ENCODE measurements around the gene NTNG1. TPM values are rescaled to one million over a fixed set of nuclear protein-coding genes. Genes with fewer than 3 reads are reported as not detected.
"Not testable (repeated sequence)": the region's sequence is repeated elsewhere in the genome, so short reads cannot be mapped to it uniquely, and the experiment has no call there.

NTNG1 gene
- total RNA-seq, 1 donor from 2014 or later: 19.7 TPM

DNA sequence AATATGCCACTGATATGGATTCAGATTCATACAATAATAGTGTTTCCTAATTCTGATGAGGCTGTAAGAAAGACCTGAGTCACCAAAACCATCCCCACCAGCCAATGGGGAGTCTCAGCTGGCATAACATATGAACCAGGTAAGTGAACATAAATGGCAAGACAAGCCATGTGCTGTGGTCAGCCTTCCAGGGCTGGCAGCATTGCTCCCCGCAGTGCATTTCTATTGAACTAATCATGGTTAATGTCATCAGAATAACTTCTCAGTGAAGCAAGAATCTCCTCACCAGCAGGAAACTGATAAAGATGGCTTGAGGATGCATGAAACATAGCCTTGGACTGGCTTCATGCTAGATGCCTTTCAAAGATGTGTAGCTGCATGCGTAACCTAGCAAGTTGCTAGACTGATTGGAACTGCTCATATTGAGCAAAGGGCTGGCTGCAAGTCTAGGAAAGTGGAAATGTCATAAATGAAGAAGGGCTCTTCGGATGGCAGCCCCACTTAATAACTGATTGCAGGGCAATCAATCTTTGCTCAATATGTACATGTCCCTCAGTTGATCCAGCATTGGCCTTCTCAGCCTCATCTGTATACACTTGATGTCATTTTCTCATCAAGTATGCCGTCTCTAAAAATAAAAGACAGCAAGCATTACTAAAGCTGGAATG is 88.0 kb downstream of the NTNG1 start:
- H3K27ac Mint-ChIP-seq: no peak overlapping the region
- H3K9me3 Mint-ChIP-seq: no peaks in the 10 kb centered on the region
- H3K4me1 Mint-ChIP-seq (ENCODE audit: unreplicated experiment): peaks cover 23% of the 10 kb centered on the region
- no peak for DNase-seq (ENCODE audit: extremely low spot score, unreplicated experiment)
- no peaks in the 10 kb centered on the region for H3K27me3 Mint-ChIP-seq
- H3K36me3 Mint-ChIP-seq: no peaks in the 10 kb centered on the region
- TF ChIP-seq, protein P1, sequence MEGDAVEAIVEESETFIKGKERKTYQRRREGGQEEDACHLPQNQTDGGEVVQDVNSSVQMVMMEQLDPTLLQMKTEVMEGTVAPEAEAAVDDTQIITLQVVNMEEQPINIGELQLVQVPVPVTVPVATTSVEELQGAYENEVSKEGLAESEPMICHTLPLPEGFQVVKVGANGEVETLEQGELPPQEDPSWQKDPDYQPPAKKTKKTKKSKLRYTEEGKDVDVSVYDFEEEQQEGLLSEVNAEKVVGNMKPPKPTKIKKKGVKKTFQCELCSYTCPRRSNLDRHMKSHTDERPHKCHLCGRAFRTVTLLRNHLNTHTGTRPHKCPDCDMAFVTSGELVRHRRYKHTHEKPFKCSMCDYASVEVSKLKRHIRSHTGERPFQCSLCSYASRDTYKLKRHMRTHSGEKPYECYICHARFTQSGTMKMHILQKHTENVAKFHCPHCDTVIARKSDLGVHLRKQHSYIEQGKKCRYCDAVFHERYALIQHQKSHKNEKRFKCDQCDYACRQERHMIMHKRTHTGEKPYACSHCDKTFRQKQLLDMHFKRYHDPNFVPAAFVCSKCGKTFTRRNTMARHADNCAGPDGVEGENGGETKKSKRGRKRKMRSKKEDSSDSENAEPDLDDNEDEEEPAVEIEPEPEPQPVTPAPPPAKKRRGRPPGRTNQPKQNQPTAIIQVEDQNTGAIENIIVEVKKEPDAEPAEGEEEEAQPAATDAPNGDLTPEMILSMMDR (conservative IDR thresholded peaks at IDR 0.05): no peak
- H3K4me3 Mint-ChIP-seq: no peak overlapping the region

DNA sequence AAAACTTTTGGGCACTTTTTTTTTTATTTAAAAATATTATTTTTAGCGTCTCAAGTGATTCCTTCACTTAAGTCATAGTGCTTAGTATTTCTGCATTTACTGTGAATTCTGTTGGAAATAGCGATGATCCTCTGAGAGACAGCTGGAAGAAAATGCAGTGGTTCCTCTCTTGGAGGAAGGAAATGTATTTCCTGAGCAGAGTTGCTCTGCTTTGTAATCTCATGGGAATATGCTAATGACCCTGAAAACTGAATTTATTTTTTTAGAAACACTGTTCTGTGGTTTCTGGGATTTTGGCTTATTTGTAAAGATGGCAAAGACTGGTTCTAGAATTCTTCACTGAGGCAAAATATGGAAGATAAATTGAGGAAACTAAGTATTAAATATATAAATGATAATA is 88.9 kb downstream of the NTNG1 start:
- peaks cover 18% of the 10 kb centered on the region for H3K4me1 Mint-ChIP-seq (ENCODE audit: unreplicated experiment)
- H3K27me3 Mint-ChIP-seq: no peaks in the 10 kb centered on the region
- H3K4me3 Mint-ChIP-seq: no peak overlapping the region
- no peaks in the 10 kb centered on the region for H3K9me3 Mint-ChIP-seq
- DNase-seq (ENCODE audit: extremely low spot score, unreplicated experiment): no peak
- TF ChIP-seq, protein P1 (conservative IDR thresholded peaks at IDR 0.05): no peak
- no peaks in the 10 kb centered on the region for H3K36me3 Mint-ChIP-seq
- H3K27ac Mint-ChIP-seq: no peak overlapping the region

DNA sequence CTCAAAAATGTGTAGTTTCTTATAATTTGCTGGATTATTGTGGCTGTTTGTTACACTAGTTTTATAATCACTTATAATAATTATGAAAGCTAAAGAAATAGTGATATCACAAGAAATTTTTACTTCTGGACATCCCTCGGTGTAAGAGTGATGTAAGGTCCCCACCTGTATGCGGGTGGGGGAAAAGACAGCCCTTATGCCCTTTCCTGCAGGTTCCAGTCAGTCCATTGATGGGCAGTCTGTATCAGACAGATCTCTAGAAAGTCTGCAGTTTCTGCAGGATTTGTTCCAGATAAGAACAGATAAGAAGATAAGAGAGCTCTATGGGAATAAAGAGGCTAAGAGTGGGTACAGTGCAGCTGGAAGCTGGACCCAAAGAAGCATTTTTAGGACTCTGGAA is 89.3 kb downstream of the NTNG1 start:
- Mint-ChIP-seq H3K4me1 (ENCODE audit: unreplicated experiment) (peaks cover 18% of the 10 kb centered on the region), H3K27ac (no peak overlapping the region), H3K9me3 (no peaks in the 10 kb centered on the region), H3K27me3 (no peaks in the 10 kb centered on the region), H3K36me3 (no peaks in the 10 kb centered on the region), H3K4me3 (no peak overlapping the region)
- no peak for DNase-seq (ENCODE audit: extremely low spot score, unreplicated experiment)
- TF ChIP-seq, protein P1 (conservative IDR thresholded peaks at IDR 0.05): no peak

DNA sequence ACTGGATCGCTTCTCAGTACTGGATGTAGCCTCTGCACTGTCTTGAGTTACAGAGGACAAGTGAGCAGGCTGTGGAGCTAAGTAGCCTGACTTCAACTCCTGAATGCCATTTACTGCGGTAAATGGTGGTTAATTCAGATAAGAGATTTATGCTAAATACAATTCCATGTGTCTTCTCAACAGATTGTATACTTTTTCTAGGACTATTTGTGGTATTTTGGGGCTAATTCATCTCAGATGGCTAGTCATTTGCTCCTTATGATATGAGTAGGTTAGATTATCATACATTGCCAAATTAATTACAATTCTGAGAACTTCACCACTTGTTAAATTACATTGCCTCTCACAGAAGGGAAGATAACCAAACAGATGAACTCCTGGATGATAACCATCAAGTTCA is 90.5 kb downstream of the NTNG1 start:
- Mint-ChIP-seq H3K27me3 (no peaks in the 10 kb centered on the region), H3K4me1 (ENCODE audit: unreplicated experiment) (peaks cover 10% of the 10 kb centered on the region), H3K36me3 (peaks cover 5% of the 10 kb centered on the region), H3K9me3 (peaks cover 5% of the 10 kb centered on the region), H3K27ac (no peak overlapping the region), H3K4me3 (no peak overlapping the region)
- DNase-seq (ENCODE audit: extremely low spot score, unreplicated experiment): no peak
- TF ChIP-seq, protein P1 (conservative IDR thresholded peaks at IDR 0.05): no peak

DNA sequence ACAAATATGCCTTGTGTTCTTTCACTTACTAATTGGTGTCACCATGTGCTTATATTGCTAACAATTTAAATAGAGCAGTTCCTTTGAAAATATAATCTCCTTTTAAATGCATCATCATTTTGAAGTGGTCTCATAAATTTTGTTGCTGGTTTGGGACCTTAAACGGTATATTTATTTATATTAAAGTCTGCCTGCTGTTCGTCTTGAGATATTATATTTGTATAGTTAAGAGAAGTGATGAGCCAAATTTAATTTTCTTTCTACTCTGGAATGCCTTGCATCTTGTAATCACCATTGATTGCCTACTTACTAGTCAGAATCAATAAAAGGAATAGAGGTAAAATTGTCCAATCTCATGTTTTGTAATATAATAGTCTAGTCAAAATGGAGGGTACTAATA is 91.6 kb downstream of the NTNG1 start:
- Mint-ChIP-seq H3K9me3 (peaks cover 5% of the 10 kb centered on the region), H3K27ac (no peak overlapping the region), H3K27me3 (no peaks in the 10 kb centered on the region), H3K4me1 (ENCODE audit: unreplicated experiment) (peaks cover 5% of the 10 kb centered on the region), H3K36me3 (peaks cover 5% of the 10 kb centered on the region), H3K4me3 (no peak overlapping the region)
- no peak for DNase-seq (ENCODE audit: extremely low spot score, unreplicated experiment)
- TF ChIP-seq, protein P1 (conservative IDR thresholded peaks at IDR 0.05): no peak

DNA sequence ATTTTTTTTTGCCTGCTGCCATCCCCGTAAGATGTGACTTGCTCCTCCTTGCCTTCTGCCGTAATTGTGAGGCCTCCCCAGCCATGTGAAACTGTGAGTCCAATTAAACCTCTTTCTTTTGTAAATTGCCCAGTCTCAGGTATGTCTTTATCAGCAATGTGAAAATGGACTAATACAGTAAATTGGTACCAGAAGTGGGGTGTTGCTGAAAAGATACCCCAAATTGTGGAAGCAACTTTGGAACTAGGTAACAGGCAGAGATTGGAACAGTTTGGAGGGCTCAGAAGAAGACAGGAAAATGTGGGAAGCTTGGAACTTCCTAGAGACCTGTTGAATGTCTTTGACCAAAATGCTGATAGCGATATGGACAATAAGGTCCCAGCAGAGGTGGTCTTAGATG is 95.9 kb downstream of the NTNG1 start:
- H3K4me1 Mint-ChIP-seq (ENCODE audit: unreplicated experiment); DNase-seq (ENCODE audit: extremely low spot score, unreplicated experiment); H3K27ac Mint-ChIP-seq; H3K9me3 Mint-ChIP-seq; H3K36me3 Mint-ChIP-seq; H3K4me3 Mint-ChIP-seq; H3K27me3 Mint-ChIP-seq: not testable (repeated sequence)
